ENCODE data around the gene LZTFL1. TPM values are rescaled to one million over a fixed set of nuclear protein-coding genes. Genes with fewer than 3 reads are reported as not detected.

LZTFL1 gene, protein sequence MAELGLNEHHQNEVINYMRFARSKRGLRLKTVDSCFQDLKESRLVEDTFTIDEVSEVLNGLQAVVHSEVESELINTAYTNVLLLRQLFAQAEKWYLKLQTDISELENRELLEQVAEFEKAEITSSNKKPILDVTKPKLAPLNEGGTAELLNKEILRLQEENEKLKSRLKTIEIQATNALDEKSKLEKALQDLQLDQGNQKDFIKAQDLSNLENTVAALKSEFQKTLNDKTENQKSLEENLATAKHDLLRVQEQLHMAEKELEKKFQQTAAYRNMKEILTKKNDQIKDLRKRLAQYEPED
- 10 to 100 TPM; 13.8 to 44.5 (median 21.0) TPM for total RNA-seq

DNA sequence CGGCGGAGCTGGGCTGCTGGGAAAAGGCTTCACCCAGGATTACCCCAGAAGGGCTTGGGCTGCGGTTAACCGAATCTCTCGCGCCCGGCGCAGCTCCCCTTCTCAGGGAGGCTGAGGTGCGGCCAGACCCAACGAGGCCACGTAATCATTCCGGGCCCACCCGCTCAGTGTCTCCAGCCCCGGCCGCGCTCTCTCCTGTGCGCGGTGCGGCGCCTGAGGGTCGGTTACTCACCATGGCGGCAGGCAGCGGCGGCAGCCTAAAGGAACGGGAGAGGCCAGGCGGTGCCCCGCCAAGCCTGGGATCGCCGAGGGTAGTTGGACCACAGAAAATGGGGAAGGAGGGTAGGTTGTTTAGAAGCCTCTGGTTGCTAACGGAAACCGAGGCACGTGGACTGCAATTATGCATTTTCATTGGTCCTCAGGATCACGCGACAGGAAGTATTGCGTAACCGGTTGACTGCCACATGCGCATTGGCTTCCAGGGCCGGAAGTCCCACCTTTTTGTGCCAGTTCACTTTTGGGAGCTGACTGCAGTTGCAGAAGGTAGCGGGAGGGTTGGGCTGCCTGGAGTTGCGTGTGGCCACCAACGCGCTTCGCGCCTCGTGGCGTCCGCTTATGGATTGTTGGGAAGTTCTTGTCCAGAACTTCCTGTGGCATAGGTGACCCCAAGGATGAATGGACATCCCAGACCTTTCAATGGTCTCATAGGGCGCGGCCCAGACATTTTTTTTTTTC, at the start of gene LZTFL1:
TSS of gene LZTFL1 (minus strand) at position 363 of the 735 bp plus-strand sequence. CDS start at position 235, 128 bp downstream.
- no peaks in the 10 kb centered on the region for H3K27me3 ChIP-seq
- TF ChIP-seq, protein P1, sequence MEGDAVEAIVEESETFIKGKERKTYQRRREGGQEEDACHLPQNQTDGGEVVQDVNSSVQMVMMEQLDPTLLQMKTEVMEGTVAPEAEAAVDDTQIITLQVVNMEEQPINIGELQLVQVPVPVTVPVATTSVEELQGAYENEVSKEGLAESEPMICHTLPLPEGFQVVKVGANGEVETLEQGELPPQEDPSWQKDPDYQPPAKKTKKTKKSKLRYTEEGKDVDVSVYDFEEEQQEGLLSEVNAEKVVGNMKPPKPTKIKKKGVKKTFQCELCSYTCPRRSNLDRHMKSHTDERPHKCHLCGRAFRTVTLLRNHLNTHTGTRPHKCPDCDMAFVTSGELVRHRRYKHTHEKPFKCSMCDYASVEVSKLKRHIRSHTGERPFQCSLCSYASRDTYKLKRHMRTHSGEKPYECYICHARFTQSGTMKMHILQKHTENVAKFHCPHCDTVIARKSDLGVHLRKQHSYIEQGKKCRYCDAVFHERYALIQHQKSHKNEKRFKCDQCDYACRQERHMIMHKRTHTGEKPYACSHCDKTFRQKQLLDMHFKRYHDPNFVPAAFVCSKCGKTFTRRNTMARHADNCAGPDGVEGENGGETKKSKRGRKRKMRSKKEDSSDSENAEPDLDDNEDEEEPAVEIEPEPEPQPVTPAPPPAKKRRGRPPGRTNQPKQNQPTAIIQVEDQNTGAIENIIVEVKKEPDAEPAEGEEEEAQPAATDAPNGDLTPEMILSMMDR (IDR thresholded peaks at IDR 0.05), result peak in 1 of 4 experiments; percentile 31
- TF ChIP-seq POLR2A (IDR thresholded peaks at IDR 0.05), result peak in 1 of 2 donors; percentile 38
- peak within 1 kb of the TSS; percentile 85 to 92 for H3K4me3 ChIP-seq
- no peaks in the 10 kb centered on the region for H3K36me3 ChIP-seq
- DNase-seq, result peak; percentile 92 to 94
- intact Hi-C loops (cut with DNase I; ENCODE audit: low total_unique reads), result loop anchor here (10.0 kb wide), 1 partner anchor 93 kb away; no protein-coding TSS in a partner anchor
- H3K9me3 ChIP-seq, result no peaks in the 10 kb centered on the region
- H3K27ac ChIP-seq, result peak within 1 kb of the TSS; percentile 47 to 50
- H3K4me1 ChIP-seq, result no peaks in the 10 kb centered on the region

DNA sequence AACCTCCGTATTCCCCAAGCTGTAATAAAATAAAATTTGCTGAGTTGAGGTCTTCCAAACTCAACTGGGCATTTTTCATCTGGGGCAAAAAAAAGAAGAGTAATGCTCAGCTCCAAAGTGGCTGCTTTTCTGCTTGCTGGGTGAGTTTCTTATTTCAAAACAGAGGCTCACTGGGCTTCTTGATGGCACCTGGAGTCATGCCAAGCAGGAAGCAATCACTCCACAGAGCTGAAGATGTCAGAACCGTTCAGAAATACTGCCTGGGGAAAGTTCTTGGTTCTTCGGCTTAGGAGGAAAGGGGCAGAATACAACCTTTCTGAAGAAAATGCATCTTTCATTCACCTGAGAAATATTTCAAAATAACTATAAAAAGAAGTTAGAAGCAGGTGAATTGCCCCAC, 48.5 kb upstream of the LZTFL1 start:
- H3K4me3 ChIP-seq, result no peak overlapping the region
- intact Hi-C loops (cut with DNase I; ENCODE audit: low total_unique reads), result no loop called here
- TF ChIP-seq POLR2A (IDR thresholded peaks at IDR 0.05), result no peak
- TF ChIP-seq, protein P1 (IDR thresholded peaks at IDR 0.05), result no peak
- DNase-seq, result no peak
- no peaks in the 10 kb centered on the region for H3K9me3 ChIP-seq
- H3K4me1 ChIP-seq, result no peaks in the 10 kb centered on the region
- no peak overlapping the region for H3K27ac ChIP-seq
- H3K36me3 ChIP-seq, result no peaks in the 10 kb centered on the region
- H3K27me3 ChIP-seq, result no peaks in the 10 kb centered on the region

DNA sequence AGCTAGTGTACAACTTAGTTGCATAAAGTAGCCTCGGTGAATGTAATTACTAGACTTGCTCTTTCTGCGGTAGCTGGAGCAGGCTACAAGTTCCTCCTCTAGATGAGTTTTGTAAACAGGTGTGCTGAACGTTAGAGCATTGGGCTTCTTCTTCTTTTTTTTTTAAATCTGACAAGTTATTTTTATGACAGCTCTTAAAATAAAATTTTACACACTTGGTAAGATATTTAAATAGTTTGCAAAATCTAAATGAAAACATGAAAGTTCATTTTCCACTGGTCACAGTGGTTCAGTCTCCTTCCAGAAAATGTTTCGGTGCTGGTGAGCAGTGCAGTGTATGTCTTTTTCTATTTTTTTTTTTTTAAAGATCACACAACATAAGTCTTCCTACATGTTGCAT, 47.4 kb upstream of the LZTFL1 start:
- no peak overlapping the region for H3K4me3 ChIP-seq
- intact Hi-C loops (cut with DNase I; ENCODE audit: low total_unique reads), result no loop called here
- H3K9me3 ChIP-seq, result no peaks in the 10 kb centered on the region
- TF ChIP-seq, protein P1 (IDR thresholded peaks at IDR 0.05), result no peak
- TF ChIP-seq POLR2A (IDR thresholded peaks at IDR 0.05), result no peak
- no peak for DNase-seq
- H3K27ac ChIP-seq, result no peak overlapping the region
- no peaks in the 10 kb centered on the region for H3K27me3 ChIP-seq
- no peaks in the 10 kb centered on the region for H3K4me1 ChIP-seq
- no peaks in the 10 kb centered on the region for H3K36me3 ChIP-seq

DNA sequence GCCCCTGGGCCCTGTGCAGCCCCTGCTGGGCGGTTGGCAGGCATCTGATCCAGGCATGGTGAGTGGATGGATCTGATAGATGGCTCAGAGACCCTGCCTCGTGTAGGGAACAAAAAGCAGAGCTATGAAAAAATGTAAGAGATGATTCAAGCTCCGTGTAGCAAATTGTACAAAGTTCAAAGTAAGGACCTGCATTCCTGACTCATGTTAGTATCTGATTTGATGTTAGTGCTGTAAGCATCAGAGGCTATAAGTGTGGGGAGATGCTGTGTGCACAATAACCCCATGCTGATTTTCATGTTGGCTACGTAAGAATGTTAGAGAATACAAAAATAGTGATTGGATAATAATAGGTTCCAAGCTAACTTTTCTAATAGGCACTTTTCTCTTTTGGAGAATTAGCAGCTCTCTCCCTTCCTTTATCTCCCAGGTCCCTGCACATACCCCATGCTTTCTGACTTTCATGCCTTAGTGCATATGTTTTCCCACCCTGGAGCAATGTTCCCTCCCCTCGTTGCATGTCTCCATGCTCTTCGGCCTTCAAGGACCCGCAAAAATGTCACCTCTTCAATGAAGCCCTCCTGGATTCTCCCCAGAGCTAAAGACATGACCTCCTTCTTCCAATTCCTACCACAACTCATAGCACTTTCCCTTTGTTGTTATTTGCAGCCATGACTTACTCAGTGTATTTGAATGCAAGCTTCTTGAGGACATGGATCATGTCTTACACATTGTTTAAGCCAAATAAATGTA, 46.0 kb upstream of the LZTFL1 start:
- no peak overlapping the region for H3K4me3 ChIP-seq
- TF ChIP-seq, protein P1 (IDR thresholded peaks at IDR 0.05), result no peak
- no peak for DNase-seq

More for the DNA sequence above, 46.0 kb upstream of the LZTFL1 start:
- H3K36me3 ChIP-seq, result no peaks in the 10 kb centered on the region
- no peaks in the 10 kb centered on the region for H3K9me3 ChIP-seq
- intact Hi-C loops (cut with DNase I; ENCODE audit: low total_unique reads), result no loop called here
- no peaks in the 10 kb centered on the region for H3K4me1 ChIP-seq
- H3K27ac ChIP-seq, result no peak overlapping the region
- no peaks in the 10 kb centered on the region for H3K27me3 ChIP-seq
